Measurements from ENCODE around the gene NR1H4. TPM values are rescaled to one million over a fixed set of nuclear protein-coding genes. Genes with fewer than 3 reads are reported as not detected.

NR1H4 gene
- total RNA-seq, 1 donor from 2014 or later, result not detected

- Mint-ChIP-seq H3K36me3 (ENCODE audit: unreplicated experiment) (no peaks in the 10 kb centered on the region), H3K4me1 (ENCODE audit: unreplicated experiment) (no peaks in the 10 kb centered on the region), H3K27ac (ENCODE audit: unreplicated experiment) (no peak overlapping the region), H3K9me3 (ENCODE audit: unreplicated experiment) (no peaks in the 10 kb centered on the region), H3K27me3 (ENCODE audit: unreplicated experiment) (peaks cover 3% of the 10 kb centered on the region), H3K4me3 (ENCODE audit: unreplicated experiment) (no peak overlapping the region)
- no peak for TF ChIP-seq CTCF (IDR thresholded peaks at IDR 0.05)
- DNase-seq (ENCODE audit: extremely low spot score, unreplicated experiment), result no peak
Measured at GRCh38 chr12:100464529-100464928, 9.1 kb upstream of the NR1H4 start.

- no peaks in the 10 kb centered on the region for H3K36me3 Mint-ChIP-seq (ENCODE audit: unreplicated experiment)
- no peak for DNase-seq (ENCODE audit: extremely low spot score, unreplicated experiment)
- H3K27me3 Mint-ChIP-seq (ENCODE audit: unreplicated experiment), result peaks cover under 1% of the 10 kb centered on the region
- H3K9me3 Mint-ChIP-seq (ENCODE audit: unreplicated experiment), result no peaks in the 10 kb centered on the region
- no peak overlapping the region for H3K4me3 Mint-ChIP-seq (ENCODE audit: unreplicated experiment)
- TF ChIP-seq CTCF (IDR thresholded peaks at IDR 0.05), result no peak
- H3K4me1 Mint-ChIP-seq (ENCODE audit: unreplicated experiment), result no peaks in the 10 kb centered on the region
- H3K27ac Mint-ChIP-seq (ENCODE audit: unreplicated experiment), result no peak overlapping the region
Measured at GRCh38 chr12:100468126-100468525, 5.5 kb upstream of the NR1H4 start.

- no peaks in the 10 kb centered on the region for H3K9me3 Mint-ChIP-seq (ENCODE audit: unreplicated experiment)
- no peak for TF ChIP-seq CTCF (IDR thresholded peaks at IDR 0.05)
- no peak for DNase-seq (ENCODE audit: extremely low spot score, unreplicated experiment)
- H3K4me1 Mint-ChIP-seq (ENCODE audit: unreplicated experiment), result no peaks in the 10 kb centered on the region
- no peak overlapping the region for H3K4me3 Mint-ChIP-seq (ENCODE audit: unreplicated experiment)
- H3K27me3 Mint-ChIP-seq (ENCODE audit: unreplicated experiment), result peaks cover 4% of the 10 kb centered on the region
- no peak overlapping the region for H3K27ac Mint-ChIP-seq (ENCODE audit: unreplicated experiment)
- no peaks in the 10 kb centered on the region for H3K36me3 Mint-ChIP-seq (ENCODE audit: unreplicated experiment)
Measured at GRCh38 chr12:100472325-100472724, 1.3 kb upstream of the NR1H4 start.

- Mint-ChIP-seq H3K27me3 (ENCODE audit: unreplicated experiment) (peaks cover 4% of the 10 kb centered on the region), H3K27ac (ENCODE audit: unreplicated experiment) (no peak overlapping the region), H3K36me3 (ENCODE audit: unreplicated experiment) (no peaks in the 10 kb centered on the region), H3K9me3 (ENCODE audit: unreplicated experiment) (no peaks in the 10 kb centered on the region), H3K4me1 (ENCODE audit: unreplicated experiment) (no peaks in the 10 kb centered on the region), H3K4me3 (ENCODE audit: unreplicated experiment) (no peak overlapping the region)
- no peak for TF ChIP-seq CTCF (IDR thresholded peaks at IDR 0.05)
- no peak for DNase-seq (ENCODE audit: extremely low spot score, unreplicated experiment)
Measured at GRCh38 chr12:100473050-100473715, 483 bp upstream of the NR1H4 start.

DNA sequence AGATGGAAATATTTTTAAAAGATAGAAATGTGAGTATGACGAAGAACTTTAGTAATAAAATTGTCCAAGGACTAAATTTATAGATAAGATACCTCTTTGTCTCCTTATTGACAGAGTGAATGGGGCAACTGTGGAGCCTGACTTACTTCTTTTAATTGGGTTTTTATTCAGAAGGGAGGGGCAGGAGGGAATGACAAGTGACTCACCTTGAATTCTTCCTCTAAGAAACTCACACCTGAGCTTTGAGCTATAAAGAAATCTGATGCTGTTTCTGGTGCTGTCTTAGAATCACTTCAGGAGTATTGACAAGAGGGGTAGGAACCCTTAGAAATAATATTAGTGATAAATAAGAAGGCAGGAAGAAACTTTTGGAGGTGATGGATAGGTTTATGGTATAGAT lies 951 bp downstream of the NR1H4 start:
- Mint-ChIP-seq H3K4me3 (ENCODE audit: unreplicated experiment) (no peak overlapping the region), H3K9me3 (ENCODE audit: unreplicated experiment) (no peaks in the 10 kb centered on the region), H3K27me3 (ENCODE audit: unreplicated experiment) (peaks cover 6% of the 10 kb centered on the region), H3K27ac (ENCODE audit: unreplicated experiment) (no peak overlapping the region), H3K4me1 (ENCODE audit: unreplicated experiment) (no peaks in the 10 kb centered on the region), H3K36me3 (ENCODE audit: unreplicated experiment) (no peaks in the 10 kb centered on the region)
- no peak for DNase-seq (ENCODE audit: extremely low spot score, unreplicated experiment)
- TF ChIP-seq CTCF (IDR thresholded peaks at IDR 0.05), result no peak

Data from osteocyte (in vitro differentiated cells).